A549 (cell line): Measurements from ENCODE around the gene SIRPA.

ENCODE experiments used
- EP300 ChIP-seq, 2 experiments: fragments of >200 bp; sonication (Bioruptor Twin); formaldehyde crosslinking; IDR thresholded peaks; 2 replicates in 1 of 2; 3 replicates in 1 of 2; pipeline ENCODE4 v1.6.1; 2016 to 2017
- ESRRA ChIP-seq: fragments of 150-350 bp; IDR thresholded peaks from 2 replicates; pipeline ENCODE4 v1.6.1; 2014; ENCODE audit warnings: mild to moderate bottlenecking, low read length, borderline replicate concordance
- HDAC2 ChIP-seq: fragments of 200-600 bp; sonication (generic); IDR thresholded peaks from 2 replicates; pipeline ENCODE4 v1.6.1; 2016
- HOXA7 ChIP-seq: fragments of 250-450 bp; sonication (Bioruptor Pico); IDR thresholded peaks from 2 replicates; pipeline ENCODE4 v1.5.0; 2020; ENCODE audit warnings: mild to moderate bottlenecking, moderate library complexity
- NR3C1 ChIP-seq: fragments of >200 bp; sonication (Bioruptor Twin); formaldehyde crosslinking; IDR thresholded peaks from 3 replicates; pipeline ENCODE4 v1.6.1; 2017
- POLR2A ChIP-seq: IDR thresholded peaks from 2 replicates; pipeline ENCODE4 v1.6.1; 2012; ENCODE audit warnings: mild to moderate bottlenecking, low read length
- RAD21 ChIP-seq, 2 experiments: fragments of >200 bp in 1 of 2; sonication (Bioruptor Twin) in 1 of 2; formaldehyde crosslinking in 1 of 2; IDR thresholded peaks in 1 of 2; conservative IDR thresholded peaks in 1 of 2; 2 replicates in 1 of 2; 3 replicates in 1 of 2; pipeline ENCODE4 v1.6.1; 2012 to 2018; ENCODE audit warnings: inconsistent platforms in 1 of 2
- RNF2 ChIP-seq: fragments of 200-600 bp; sonication (generic); IDR thresholded peaks from 2 replicates; pipeline ENCODE4 v1.6.1; 2016; ENCODE audit warnings: low read depth, mild to moderate bottlenecking, antibody characterized with exemption, moderate library complexity, borderline replicate concordance
- SMC3 ChIP-seq: fragments of >200 bp; sonication (Bioruptor Twin); formaldehyde crosslinking; IDR thresholded peaks from 3 replicates; pipeline ENCODE4 v1.6.1; 2018; ENCODE audit warnings: inconsistent platforms
- TF ChIP-seq, protein P1 (sequence below): fragments of >200 bp; sonication (Bioruptor Twin); formaldehyde crosslinking; IDR thresholded peaks from 3 replicates; pipeline ENCODE4 v1.5.1; 2016
- TF ChIP-seq, protein P2 (sequence below): fragments of 150-350 bp; IDR thresholded peaks from 2 replicates; pipeline ENCODE4 v1.6.1; 2014; ENCODE audit warnings: low read depth, mild to moderate bottlenecking, low read length

DNA sequence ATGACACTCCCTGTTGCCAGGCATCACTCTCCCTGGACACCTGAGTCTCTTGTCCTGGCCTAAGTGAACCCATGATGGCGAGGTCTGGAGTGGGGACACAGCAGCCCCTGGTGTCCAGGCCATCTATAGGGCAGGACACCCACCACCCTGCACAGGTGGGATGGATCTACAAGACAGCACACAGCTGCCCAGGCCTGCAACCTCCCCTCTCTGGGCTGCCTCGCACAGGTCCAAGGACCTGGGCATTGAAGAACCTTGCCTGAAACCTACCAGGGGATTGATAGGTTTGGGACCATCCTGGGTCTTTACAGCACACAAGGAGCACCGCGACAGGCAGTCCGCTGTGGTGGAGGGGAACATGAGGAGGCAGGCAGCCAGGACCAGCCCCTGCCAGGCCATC lies 87.5 kb downstream of the SIRPA start:
- TF ChIP-seq ESRRA (no peak), POLR2A (no peak), HOXA7 (CRISPR knock-in tag) (no peak), EP300 (IDR thresholded peaks at IDR 0.05) (no peak), SMC3 (no peak), RAD21 (conservative IDR thresholded peaks at IDR 0.05 in 1 of 2, IDR thresholded peaks at IDR 0.05 in 1 of 2) (no peak), NR3C1 (no peak), HDAC2 (no peak), RNF2 (no peak)
- TF ChIP-seq, protein P1, sequence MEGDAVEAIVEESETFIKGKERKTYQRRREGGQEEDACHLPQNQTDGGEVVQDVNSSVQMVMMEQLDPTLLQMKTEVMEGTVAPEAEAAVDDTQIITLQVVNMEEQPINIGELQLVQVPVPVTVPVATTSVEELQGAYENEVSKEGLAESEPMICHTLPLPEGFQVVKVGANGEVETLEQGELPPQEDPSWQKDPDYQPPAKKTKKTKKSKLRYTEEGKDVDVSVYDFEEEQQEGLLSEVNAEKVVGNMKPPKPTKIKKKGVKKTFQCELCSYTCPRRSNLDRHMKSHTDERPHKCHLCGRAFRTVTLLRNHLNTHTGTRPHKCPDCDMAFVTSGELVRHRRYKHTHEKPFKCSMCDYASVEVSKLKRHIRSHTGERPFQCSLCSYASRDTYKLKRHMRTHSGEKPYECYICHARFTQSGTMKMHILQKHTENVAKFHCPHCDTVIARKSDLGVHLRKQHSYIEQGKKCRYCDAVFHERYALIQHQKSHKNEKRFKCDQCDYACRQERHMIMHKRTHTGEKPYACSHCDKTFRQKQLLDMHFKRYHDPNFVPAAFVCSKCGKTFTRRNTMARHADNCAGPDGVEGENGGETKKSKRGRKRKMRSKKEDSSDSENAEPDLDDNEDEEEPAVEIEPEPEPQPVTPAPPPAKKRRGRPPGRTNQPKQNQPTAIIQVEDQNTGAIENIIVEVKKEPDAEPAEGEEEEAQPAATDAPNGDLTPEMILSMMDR: no peak
- TF ChIP-seq, protein P2, sequence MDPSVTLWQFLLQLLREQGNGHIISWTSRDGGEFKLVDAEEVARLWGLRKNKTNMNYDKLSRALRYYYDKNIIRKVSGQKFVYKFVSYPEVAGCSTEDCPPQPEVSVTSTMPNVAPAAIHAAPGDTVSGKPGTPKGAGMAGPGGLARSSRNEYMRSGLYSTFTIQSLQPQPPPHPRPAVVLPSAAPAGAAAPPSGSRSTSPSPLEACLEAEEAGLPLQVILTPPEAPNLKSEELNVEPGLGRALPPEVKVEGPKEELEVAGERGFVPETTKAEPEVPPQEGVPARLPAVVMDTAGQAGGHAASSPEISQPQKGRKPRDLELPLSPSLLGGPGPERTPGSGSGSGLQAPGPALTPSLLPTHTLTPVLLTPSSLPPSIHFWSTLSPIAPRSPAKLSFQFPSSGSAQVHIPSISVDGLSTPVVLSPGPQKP: no peak
